Caco-2 (cell line): Measurements from ENCODE around the gene SNCB. TPM values are rescaled to one million over a fixed set of nuclear protein-coding genes. Genes with fewer than 3 reads are reported as not detected.

Experiments
- BruUV-seq: library from RNA; stranded (reverse); fragments of 400-500 nt; replicated peaks from 2 replicates; lab custom pipeline; 2021; lab: Mats Ljungman, UMichigan
- CTCF ChIA-PET: fragments of 300-600 bp; sonication (Branson Sonifier 250); formaldehyde crosslinking; loops from one replicate; lab custom pipeline; 2022; ENCODE audit warnings: antibody characterized with exemption; lab: Charles Lee
- POLR2A ChIA-PET: fragments of 300-600 bp; sonication (Branson Sonifier 250); formaldehyde crosslinking; loops from one replicate; lab custom pipeline; 2022; ENCODE audit warnings: antibody characterized with exemption; lab: Charles Lee
- DNase-seq, 2 experiments: peaks; one replicate each; pipeline versions ENCODE4 v3.0.0 to v3.0.0-alpha.2; 2020 to 2022
- H3K27me3 ChIP-seq: replicated peaks from 2 replicates; pipeline ENCODE4 v1.6.0; 2011; ENCODE audit warnings: low read length; ENCODE audit not compliant: control insufficient read depth, insufficient read depth
- H3K36me3 ChIP-seq: 2 replicates; pipeline ENCODE4 v1.5.1; 2011; ENCODE audit warnings: low read length; ENCODE audit not compliant: control insufficient read depth, insufficient read depth
- H3K4me1 ChIP-seq: fragments of 250-450 bp; sonication (Bioruptor Pico); 2 replicates; pipeline ENCODE4 v1.5.1; 2020; ENCODE audit warnings: mild to moderate bottlenecking
- H3K4me3 ChIP-seq: 2 replicates; pipeline ENCODE4 v1.5.1; 2011; ENCODE audit warnings: low read depth, mild to moderate bottlenecking, control low read depth, low read length
- H3K9me3 ChIP-seq: fragments of 250-450 bp; sonication (Bioruptor Pico); 2 replicates; pipeline ENCODE4 v1.5.1; 2020; ENCODE audit warnings: mild to moderate bottlenecking, moderate library complexity
- H3K27ac Mint-ChIP-seq: one replicate; pipeline ENCODE4 v1.8.0; 2022; ENCODE audit warnings: mixed read lengths; ENCODE audit not compliant: unreplicated experiment
- H3K27me3 Mint-ChIP-seq: one replicate; pipeline ENCODE4 v1.8.0; 2022; ENCODE audit warnings: mixed read lengths; ENCODE audit not compliant: insufficient read depth, unreplicated experiment
- H3K36me3 Mint-ChIP-seq: one replicate; pipeline ENCODE4 v1.8.0; 2022; ENCODE audit warnings: mild to moderate bottlenecking, mixed read lengths; ENCODE audit not compliant: insufficient read depth, unreplicated experiment
- H3K4me1 Mint-ChIP-seq: one replicate; pipeline ENCODE4 v1.8.0; 2022; ENCODE audit warnings: low read depth, mixed read lengths; ENCODE audit not compliant: unreplicated experiment
- H3K4me3 Mint-ChIP-seq: one replicate; pipeline ENCODE4 v1.8.0; 2022; ENCODE audit warnings: mild to moderate bottlenecking, moderate library complexity, mixed read lengths; ENCODE audit not compliant: unreplicated experiment
- H3K9me3 Mint-ChIP-seq: one replicate; pipeline ENCODE4 v1.8.0; 2022; ENCODE audit warnings: mixed read lengths; ENCODE audit not compliant: unreplicated experiment
- CTCF ChIP-seq, 2 experiments: fragments of 200-600 bp in 1 of 2; IDR thresholded peaks; 1 replicate in 1 of 2; 2 replicates in 1 of 2; pipeline versions ENCODE4 v1.5.1 to v1.8.0; 2011 to 2022; ENCODE audit warnings: antibody characterized with exemption in 1 of 2, control low read depth in 1 of 2, inconsistent platforms in 1 of 2, low read depth in 1 of 2, low read length in 1 of 2, mild to moderate bottlenecking in 1 of 2, moderate library complexity in 1 of 2; ENCODE audit not compliant: insufficient read depth in 1 of 2, severe bottlenecking in 1 of 2, unreplicated experiment in 1 of 2
- intact Hi-C: fragments of 100-400 bp; cut with micrococcal nuclease; formaldehyde crosslinking; loops from one replicate; pipeline ENCODE4 v1.10.0; 2022; ENCODE audit not compliant: unreplicated experiment
- total RNA-seq: library from RNA; stranded (reverse); gene quantifications from 2 replicates; pipeline ENCODE4 v1.2.3, GENCODE V29; 2022

The SNCB gene
- total RNA-seq, 1 experiment from 2014 or later: not detected

GRCh38 chr5:176642675-176643490 lies 12.5 kb upstream of the SNCB start:
- no peak overlapping the region for H3K4me3 Mint-ChIP-seq
- H3K27me3 Mint-ChIP-seq: peaks cover 10% of the 10 kb centered on the region
- TF ChIP-seq CTCF (IDR thresholded peaks at IDR 0.05; ENCODE audit: insufficient read depth in 1 of 2, low read depth in 1 of 2, low read length in 1 of 2, severe bottlenecking in 1 of 2, unreplicated experiment in 1 of 2): no peak
- H3K4me1 Mint-ChIP-seq: no peaks in the 10 kb centered on the region
- POLR2A ChIA-PET: no interaction called here
- no peaks in the 10 kb centered on the region for H3K9me3 Mint-ChIP-seq
- Histone ChIP-seq H3K4me3 (no peak overlapping the region), H3K9me3 (no peaks in the 10 kb centered on the region), H3K36me3 (no peaks in the 10 kb centered on the region), H3K27me3 (no peaks in the 10 kb centered on the region; the same call in 1 of the 2 replicates), H3K4me1 (peaks cover 5% of the 10 kb centered on the region; the same call in 1 of the 2 replicates)
- intact Hi-C loops: no loop called here
- peaks cover 4% of the 10 kb centered on the region for H3K36me3 Mint-ChIP-seq
- BruUV-seq: no TSS peak
- CTCF ChIA-PET: no interaction called here
- no peak for DNase-seq
- H3K27ac Mint-ChIP-seq: no peak overlapping the region

- Histone ChIP-seq H3K9me3 (no peaks in the 10 kb centered on the region), H3K27me3 (no peaks in the 10 kb centered on the region; the same call in none of the 2 replicates), H3K36me3 (no peaks in the 10 kb centered on the region), H3K4me3 (no peak overlapping the region), H3K4me1 (no peaks in the 10 kb centered on the region)
- no peak for TF ChIP-seq CTCF (IDR thresholded peaks at IDR 0.05; ENCODE audit: insufficient read depth in 1 of 2, low read depth in 1 of 2, low read length in 1 of 2, severe bottlenecking in 1 of 2, unreplicated experiment in 1 of 2)
- H3K9me3 Mint-ChIP-seq: no peaks in the 10 kb centered on the region
- no TSS peak for BruUV-seq
- H3K27ac Mint-ChIP-seq: no peak overlapping the region
- ChIA-PET POLR2A (no interaction called here), CTCF (no interaction called here)
- H3K27me3 Mint-ChIP-seq: peaks cover 14% of the 10 kb centered on the region
- H3K36me3 Mint-ChIP-seq: no peaks in the 10 kb centered on the region
- intact Hi-C loops: no loop called here
- H3K4me1 Mint-ChIP-seq: no peaks in the 10 kb centered on the region
- H3K4me3 Mint-ChIP-seq: no peak overlapping the region
- DNase-seq: no peak
These were observed 10.3 kb upstream of the SNCB start for GRCh38 chr5:176640616-176641015.

- ChIA-PET POLR2A (no interaction called here), CTCF (no interaction called here)
- Mint-ChIP-seq H3K36me3 (no peaks in the 10 kb centered on the region), H3K27ac (no peak overlapping the region), H3K4me1 (no peaks in the 10 kb centered on the region), H3K4me3 (no peak overlapping the region), H3K9me3 (no peaks in the 10 kb centered on the region), H3K27me3 (peaks cover 18% of the 10 kb centered on the region)
- H3K36me3 ChIP-seq: no peaks in the 10 kb centered on the region
- DNase-seq: no peak
- H3K9me3 ChIP-seq: no peaks in the 10 kb centered on the region
- H3K4me1 ChIP-seq: no peaks in the 10 kb centered on the region
- BruUV-seq: no TSS peak
- H3K4me3 ChIP-seq: no peak overlapping the region
- intact Hi-C loops: no loop called here
- H3K27me3 ChIP-seq: no peaks in the 10 kb centered on the region; the same call in none of the 2 replicates
- no peak for TF ChIP-seq CTCF (IDR thresholded peaks at IDR 0.05; ENCODE audit: insufficient read depth in 1 of 2, low read depth in 1 of 2, low read length in 1 of 2, severe bottlenecking in 1 of 2, unreplicated experiment in 1 of 2)
These were observed 9.6 kb upstream of the SNCB start for GRCh38 chr5:176639981-176640380.
